ENCODE measurements around the gene MAP1LC3A. TPM values are rescaled to one million over a fixed set of nuclear protein-coding genes. Genes with fewer than 3 reads are reported as not detected.

MAP1LC3A gene
- total RNA-seq, 1 experiment from 2014 or later = 25.9 TPM

- H3K23me2 ChIP-seq (ENCODE audit: insufficient read length, low read depth, low read length, poor library complexity, severe bottlenecking) = no peaks in the 10 kb centered on the region
- Mint-ChIP-seq H3K27me3 (ENCODE audit: low read depth) (no peaks in the 10 kb centered on the region; the same call in 1 of the 2 replicates), H3K27ac (no peak overlapping the region), H3K9me3 (no peaks in the 10 kb centered on the region), H3K4me1 (no peaks in the 10 kb centered on the region), H3K4me3 (no peak overlapping the region), H3K36me3 (ENCODE audit: insufficient read depth in 1 of 3, low read depth in 3 of 3) (peaks cover 37 to 80% (median 50%) of the 10 kb centered on the region in 3 experiments; a peak in 6 of 7 replicates)
- H3K14ac ChIP-seq (ENCODE audit: insufficient read depth, low read length) = no peak overlapping the region
- H4K91ac ChIP-seq (ENCODE audit: insufficient read length, low read depth, low read length) = no peak overlapping the region
- no peaks in the 10 kb centered on the region for H3K79me1 ChIP-seq (ENCODE audit: insufficient read depth, low read depth, low read length, poor library complexity, severe bottlenecking)
- no peak overlapping the region for H2BK5ac ChIP-seq (ENCODE audit: insufficient read length, low read length)
- no peaks in the 10 kb centered on the region for H4K20me1 ChIP-seq (ENCODE audit: control insufficient read depth, insufficient read depth, insufficient read length)
- no peak overlapping the region for H3K18ac ChIP-seq (ENCODE audit: insufficient read length, low read depth, low read length)
- no peaks in the 10 kb centered on the region for H3K27me3 ChIP-seq (ENCODE audit: insufficient read depth, low read length)
- H3K9me3 ChIP-seq (ENCODE audit: control insufficient read depth, low read depth, low read length) = no peaks in the 10 kb centered on the region
- no peak for DNase-seq
- no peaks in the 10 kb centered on the region for H3K4me1 ChIP-seq (ENCODE audit: insufficient read depth, low read length)
- no peak overlapping the region for H3K56ac ChIP-seq (ENCODE audit: insufficient read length, low read depth, low read length)
- H3T11ph ChIP-seq (ENCODE audit: low read length) = no peak overlapping the region
- H2BK120ac ChIP-seq (ENCODE audit: low read depth, low read length, poor library complexity, severe bottlenecking) = no peak overlapping the region
- H2BK20ac ChIP-seq (ENCODE audit: low read depth, low read length, poor library complexity, severe bottlenecking) = no peak overlapping the region
- H2AK5ac ChIP-seq (ENCODE audit: insufficient read length, low read length) = no peak overlapping the region
- H3K4ac ChIP-seq (ENCODE audit: low read depth, low read length) = no peak overlapping the region
- no peak for TF ChIP-seq CTCF (conservative IDR thresholded peaks at IDR 0.05)
- H3K27ac ChIP-seq (ENCODE audit: insufficient read length, low read depth, low read length) = no peak overlapping the region
- H3K79me2 ChIP-seq (ENCODE audit: insufficient read depth, low read length) = no peaks in the 10 kb centered on the region
- H2BK12ac ChIP-seq (ENCODE audit: insufficient read length, low read depth, low read length) = no peak overlapping the region
- no peak overlapping the region for H4K8ac ChIP-seq (replicated peaks; ENCODE audit: insufficient read length, low read depth, low read length)
- H2AFZ ChIP-seq (ENCODE audit: low read length) = no peak overlapping the region
- H4K5ac ChIP-seq (ENCODE audit: insufficient read length, low read depth, low read length) = no peak overlapping the region
- no CpG with 5 or more reads among the region's 8 CpGs for WGBS (ENCODE audit: extremely low coverage, insufficient read length, low lambda C conversion rate)
- no peak overlapping the region for H3K23ac ChIP-seq (ENCODE audit: insufficient read length, low read depth, low read length)
- H3K4me2 ChIP-seq (ENCODE audit: insufficient read depth, insufficient read length, low read length) = no peak overlapping the region
- no peak overlapping the region for H2BK15ac ChIP-seq (ENCODE audit: low read depth, low read length)
- H3K9ac ChIP-seq (ENCODE audit: extremely low read depth, insufficient read length, low read length) = no peak overlapping the region
Observed at GRCh38 chr20:34537651-34538050, 20.9 kb upstream of the MAP1LC3A start.
